Measurements from ENCODE around the gene PPP1R9A. TPM values are rescaled to one million over a fixed set of nuclear protein-coding genes. Genes with fewer than 3 reads are reported as not detected.

PPP1R9A gene
- total and polyA plus RNA-seq, 3 experiments from 2014 or later, result 0.02 TPM; not detected in 2

- H3K4me1 Mint-ChIP-seq, result no peaks in the 10 kb centered on the region
- H3K4me3 Mint-ChIP-seq, result no peak overlapping the region
- H3K36me3 Mint-ChIP-seq, result no peaks in the 10 kb centered on the region
- ChIA-PET POLR2A (no interaction called here), CTCF (interaction anchor here (0.9 kb wide), 1 partner anchor 8 kb away, joined by 3 read pairs; no protein-coding TSS in a partner anchor)
- peak overlapping the region in 1 of 8 donors; percentile 70 for H3K27ac Mint-ChIP-seq
- no peaks in the 10 kb centered on the region for H3K9me3 Mint-ChIP-seq
- Histone ChIP-seq H3K4me1 (ENCODE audit: insufficient read depth, low read length) (no peaks in the 10 kb centered on the region), H3K36me3 (ENCODE audit: insufficient read depth, low read length) (no peaks in the 10 kb centered on the region), H3K9me3 (ENCODE audit: low read length) (no peaks in the 10 kb centered on the region), H3K4me3 (ENCODE audit: low read length) (no peak overlapping the region), H3K27me3 (ENCODE audit: insufficient read depth, low read length, poor library complexity, severe bottlenecking) (no peaks in the 10 kb centered on the region), H3K27ac (ENCODE audit: low read depth, low read length) (no peak overlapping the region)
- H3K27me3 Mint-ChIP-seq, result no peaks in the 10 kb centered on the region
- no peak for DNase-seq
Measured at GRCh38 chr7:95105627-95106026, 198.2 kb downstream of the PPP1R9A start.

- POLR2A ChIA-PET, result no interaction called here
Measured at GRCh38 chr7:95106401-95106800, 199.0 kb downstream of the PPP1R9A start.

GRCh38 chr7:95110707-95111106, 203.3 kb downstream of the PPP1R9A start:
- Mint-ChIP-seq H3K9me3 (no peaks in the 10 kb centered on the region), H3K4me3 (no peak overlapping the region), H3K27me3 (peaks cover 2 to 4% of the 10 kb centered on the region in 2 donors), H3K27ac (no peak overlapping the region), H3K4me1 (no peaks in the 10 kb centered on the region), H3K36me3 (no peaks in the 10 kb centered on the region)
- ChIA-PET CTCF (no interaction called here), POLR2A (no interaction called here)
- Histone ChIP-seq H3K9me3 (ENCODE audit: low read length) (no peaks in the 10 kb centered on the region), H3K27me3 (ENCODE audit: insufficient read depth, low read length, poor library complexity, severe bottlenecking) (no peaks in the 10 kb centered on the region), H3K27ac (ENCODE audit: low read depth, low read length) (no peak overlapping the region), H3K4me1 (ENCODE audit: insufficient read depth, low read length) (no peaks in the 10 kb centered on the region), H3K4me3 (ENCODE audit: low read length) (no peak overlapping the region), H3K36me3 (ENCODE audit: insufficient read depth, low read length) (no peaks in the 10 kb centered on the region)
- no peak for DNase-seq

More at GRCh38 chr7:95106401-95106800, 199.0 kb downstream of the PPP1R9A start:
- H3K27ac ChIP-seq (ENCODE audit: low read depth, low read length), result no peak overlapping the region
- no peaks in the 10 kb centered on the region for H3K27me3 ChIP-seq (ENCODE audit: insufficient read depth, low read length, poor library complexity, severe bottlenecking)
- Mint-ChIP-seq H3K9me3 (no peaks in the 10 kb centered on the region), H3K36me3 (no peaks in the 10 kb centered on the region), H3K27ac (no peak overlapping the region), H3K4me3 (no peak overlapping the region), H3K4me1 (no peaks in the 10 kb centered on the region), H3K27me3 (peaks cover 0 to under 1% of the 10 kb centered on the region in 2 donors)
- no peaks in the 10 kb centered on the region for H3K9me3 ChIP-seq (ENCODE audit: low read length)
- CTCF ChIA-PET, result no interaction called here
- no peaks in the 10 kb centered on the region for H3K36me3 ChIP-seq (ENCODE audit: insufficient read depth, low read length)
- no peaks in the 10 kb centered on the region for H3K4me1 ChIP-seq (ENCODE audit: insufficient read depth, low read length)
- DNase-seq, result no peak
- H3K4me3 ChIP-seq (ENCODE audit: low read length), result no peak overlapping the region

- no peaks in the 10 kb centered on the region for H3K9me3 ChIP-seq (ENCODE audit: low read length)
- H3K27ac Mint-ChIP-seq, result no peak overlapping the region
- no peak for DNase-seq
- POLR2A ChIA-PET, result no interaction called here
- H3K4me1 ChIP-seq (ENCODE audit: insufficient read depth, low read length), result no peaks in the 10 kb centered on the region
- CTCF ChIA-PET, result interaction anchor here (1.6 kb wide), 1 partner anchor 8 kb away, joined by 3 read pairs; no protein-coding TSS in a partner anchor
- H3K4me1 Mint-ChIP-seq, result no peaks in the 10 kb centered on the region
- H3K36me3 Mint-ChIP-seq, result no peaks in the 10 kb centered on the region
- peaks cover 2 to 4% of the 10 kb centered on the region in 2 donors for H3K27me3 Mint-ChIP-seq
- no peak overlapping the region for H3K27ac ChIP-seq (ENCODE audit: low read depth, low read length)
- H3K27me3 ChIP-seq (ENCODE audit: insufficient read depth, low read length, poor library complexity, severe bottlenecking), result no peaks in the 10 kb centered on the region
- H3K4me3 Mint-ChIP-seq, result no peak overlapping the region
- H3K9me3 Mint-ChIP-seq, result no peaks in the 10 kb centered on the region
- H3K36me3 ChIP-seq (ENCODE audit: insufficient read depth, low read length), result no peaks in the 10 kb centered on the region
- H3K4me3 ChIP-seq (ENCODE audit: low read length), result no peak overlapping the region
Measured at GRCh38 chr7:95113590-95113989, 206.2 kb downstream of the PPP1R9A start.

- no peak for DNase-seq
- CTCF ChIA-PET, result no interaction called here
Measured at GRCh38 chr7:95126053-95126709, 218.8 kb downstream of the PPP1R9A start.

GRCh38 chr7:95132500-95132899, 225.1 kb downstream of the PPP1R9A start:
- no peaks in the 10 kb centered on the region for H3K4me1 ChIP-seq (ENCODE audit: insufficient read depth, low read length)
- no peak for DNase-seq
- Mint-ChIP-seq H3K9me3 (peaks cover 0 to 6% (median 3%) of the 10 kb centered on the region in 5 donors), H3K27ac (no peak overlapping the region), H3K36me3 (no peaks in the 10 kb centered on the region), H3K27me3 (no peaks in the 10 kb centered on the region), H3K4me3 (no peak overlapping the region), H3K4me1 (no peaks in the 10 kb centered on the region)
- no peak overlapping the region for H3K27ac ChIP-seq (ENCODE audit: low read depth, low read length)
- no peaks in the 10 kb centered on the region for H3K36me3 ChIP-seq (ENCODE audit: insufficient read depth, low read length)
- no peak overlapping the region for H3K4me3 ChIP-seq (ENCODE audit: low read length)
- ChIA-PET POLR2A (no interaction called here), CTCF (no interaction called here)
- no peaks in the 10 kb centered on the region for H3K27me3 ChIP-seq (ENCODE audit: insufficient read depth, low read length, poor library complexity, severe bottlenecking)
- H3K9me3 ChIP-seq (ENCODE audit: low read length), result no peaks in the 10 kb centered on the region

More at GRCh38 chr7:95126053-95126709, 218.8 kb downstream of the PPP1R9A start:
- Mint-ChIP-seq H3K4me1 (no peaks in the 10 kb centered on the region), H3K4me3 (no peak overlapping the region), H3K27ac (no peak overlapping the region), H3K36me3 (no peaks in the 10 kb centered on the region), H3K9me3 (peaks cover 0 to 3% (median 2%) of the 10 kb centered on the region in 5 donors), H3K27me3 (no peaks in the 10 kb centered on the region)
- no peak overlapping the region for H3K27ac ChIP-seq (ENCODE audit: low read depth, low read length)
- H3K27me3 ChIP-seq (ENCODE audit: insufficient read depth, low read length, poor library complexity, severe bottlenecking), result no peaks in the 10 kb centered on the region
- no peaks in the 10 kb centered on the region for H3K4me1 ChIP-seq (ENCODE audit: insufficient read depth, low read length)
- H3K36me3 ChIP-seq (ENCODE audit: insufficient read depth, low read length), result no peaks in the 10 kb centered on the region
- POLR2A ChIA-PET, result no interaction called here
- H3K4me3 ChIP-seq (ENCODE audit: low read length), result no peak overlapping the region
- no peaks in the 10 kb centered on the region for H3K9me3 ChIP-seq (ENCODE audit: low read length)

GRCh38 chr7:95139922-95140321, 232.5 kb downstream of the PPP1R9A start:
- ChIA-PET CTCF (no interaction called here), POLR2A (interaction anchor here (0.7 kb wide), 1 partner anchor 25 kb away, joined by 6 read pairs; no protein-coding TSS in a partner anchor)
- Histone ChIP-seq H3K27me3 (ENCODE audit: insufficient read depth, low read length, poor library complexity, severe bottlenecking) (no peaks in the 10 kb centered on the region), H3K36me3 (ENCODE audit: insufficient read depth, low read length) (no peaks in the 10 kb centered on the region), H3K9me3 (ENCODE audit: low read length) (no peaks in the 10 kb centered on the region), H3K4me1 (ENCODE audit: insufficient read depth, low read length) (no peaks in the 10 kb centered on the region), H3K4me3 (ENCODE audit: low read length) (no peak overlapping the region), H3K27ac (ENCODE audit: low read depth, low read length) (no peak overlapping the region)
- H3K4me3 Mint-ChIP-seq, result no peak overlapping the region
- no peak overlapping the region for H3K27ac Mint-ChIP-seq
- H3K9me3 Mint-ChIP-seq, result peaks cover 0 to 5% (median 3%) of the 10 kb centered on the region in 5 donors
- H3K4me1 Mint-ChIP-seq, result no peaks in the 10 kb centered on the region
- no peak for DNase-seq
- H3K27me3 Mint-ChIP-seq, result no peaks in the 10 kb centered on the region
- no peaks in the 10 kb centered on the region for H3K36me3 Mint-ChIP-seq

- H3K27me3 Mint-ChIP-seq, result no peaks in the 10 kb centered on the region
- POLR2A ChIA-PET, result no interaction called here
Measured at GRCh38 chr7:95141755-95142154, 234.4 kb downstream of the PPP1R9A start.

More at GRCh38 chr7:95141755-95142154, 234.4 kb downstream of the PPP1R9A start:
- Histone ChIP-seq H3K36me3 (ENCODE audit: insufficient read depth, low read length) (no peaks in the 10 kb centered on the region), H3K27ac (ENCODE audit: low read depth, low read length) (no peak overlapping the region), H3K9me3 (ENCODE audit: low read length) (no peaks in the 10 kb centered on the region), H3K27me3 (ENCODE audit: insufficient read depth, low read length, poor library complexity, severe bottlenecking) (no peaks in the 10 kb centered on the region), H3K4me3 (ENCODE audit: low read length) (no peak overlapping the region), H3K4me1 (ENCODE audit: insufficient read depth, low read length) (no peaks in the 10 kb centered on the region)
- H3K9me3 Mint-ChIP-seq, result peaks cover 0 to 4% (median 2%) of the 10 kb centered on the region in 5 donors
- H3K36me3 Mint-ChIP-seq, result no peaks in the 10 kb centered on the region
- no peak overlapping the region for H3K4me3 Mint-ChIP-seq
- CTCF ChIA-PET, result no interaction called here
- DNase-seq, result no peak
- no peaks in the 10 kb centered on the region for H3K4me1 Mint-ChIP-seq
- no peak overlapping the region for H3K27ac Mint-ChIP-seq
